GM18508 (cell line): Measurements from ENCODE around the gene AP5B1.

Source experiments
- ATAC-seq: cut with Tn5 transposase; IDR thresholded peaks from one replicate; pipeline ENCODE4 v1.9.1; 2021; ENCODE audit warnings: moderate number of reproducible peaks; ENCODE audit not compliant: insufficient read depth, unreplicated experiment

Gene AP5B1, protein sequence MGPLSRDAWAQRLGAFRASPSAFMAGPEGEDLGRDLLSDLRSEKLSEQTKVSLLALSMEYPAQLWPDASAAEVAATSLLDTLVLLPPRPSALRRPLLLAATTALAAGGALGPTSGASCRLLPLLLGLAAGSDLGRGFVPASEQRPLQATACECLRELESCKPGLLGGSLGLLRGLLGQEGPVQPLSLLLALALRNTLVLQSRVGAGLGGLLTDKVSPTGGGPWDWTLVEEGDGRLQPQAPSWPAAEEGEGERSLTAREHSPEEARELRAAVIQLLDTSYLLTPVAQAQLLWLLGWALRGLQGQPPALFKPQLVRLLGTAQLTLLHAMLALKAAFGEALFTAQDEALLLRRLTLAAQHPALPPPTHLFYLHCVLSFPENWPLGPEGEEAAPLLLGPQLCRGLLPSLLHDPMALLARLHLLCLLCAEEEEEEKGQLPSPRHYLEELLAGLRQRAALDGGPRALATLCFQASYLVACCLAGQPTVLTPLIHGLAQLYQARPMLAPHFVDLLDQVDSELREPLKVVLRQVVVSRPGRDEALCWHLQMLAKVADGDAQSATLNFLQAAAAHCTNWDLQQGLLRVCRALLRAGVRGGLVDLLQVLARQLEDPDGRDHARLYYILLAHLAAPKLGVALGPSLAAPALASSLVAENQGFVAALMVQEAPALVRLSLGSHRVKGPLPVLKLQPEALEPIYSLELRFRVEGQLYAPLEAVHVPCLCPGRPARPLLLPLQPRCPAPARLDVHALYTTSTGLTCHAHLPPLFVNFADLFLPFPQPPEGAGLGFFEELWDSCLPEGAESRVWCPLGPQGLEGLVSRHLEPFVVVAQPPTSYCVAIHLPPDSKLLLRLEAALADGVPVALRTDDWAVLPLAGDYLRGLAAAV

GRCh38 chr11:65780770-65781151 lies at the start of gene AP5B1:
Gene AP5B1 (minus strand): TSS chr11:65780976. CDS start chr11:65780591, 385 bp downstream.
- ATAC-seq, result no peak

DNA sequence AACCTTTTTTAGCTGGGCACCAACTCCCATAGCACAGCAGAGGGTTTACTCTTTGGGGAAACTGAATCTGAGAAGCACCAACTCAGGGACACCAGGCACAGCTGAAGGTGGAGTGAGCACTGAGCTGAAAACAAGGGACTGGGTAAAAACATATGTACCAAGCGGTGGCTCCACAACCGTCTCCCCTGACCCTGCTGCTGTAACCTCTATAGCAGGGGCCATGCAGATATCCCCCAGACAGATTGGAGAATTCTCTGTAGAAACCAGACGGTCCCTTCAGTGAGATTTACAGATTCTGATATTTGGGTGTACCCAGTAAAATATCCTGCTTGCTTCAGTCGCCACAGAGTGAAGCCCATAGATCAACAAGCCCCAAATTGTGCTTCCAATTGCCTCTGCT lies 48.7 kb upstream of the AP5B1 start:
- no peak for ATAC-seq

DNA sequence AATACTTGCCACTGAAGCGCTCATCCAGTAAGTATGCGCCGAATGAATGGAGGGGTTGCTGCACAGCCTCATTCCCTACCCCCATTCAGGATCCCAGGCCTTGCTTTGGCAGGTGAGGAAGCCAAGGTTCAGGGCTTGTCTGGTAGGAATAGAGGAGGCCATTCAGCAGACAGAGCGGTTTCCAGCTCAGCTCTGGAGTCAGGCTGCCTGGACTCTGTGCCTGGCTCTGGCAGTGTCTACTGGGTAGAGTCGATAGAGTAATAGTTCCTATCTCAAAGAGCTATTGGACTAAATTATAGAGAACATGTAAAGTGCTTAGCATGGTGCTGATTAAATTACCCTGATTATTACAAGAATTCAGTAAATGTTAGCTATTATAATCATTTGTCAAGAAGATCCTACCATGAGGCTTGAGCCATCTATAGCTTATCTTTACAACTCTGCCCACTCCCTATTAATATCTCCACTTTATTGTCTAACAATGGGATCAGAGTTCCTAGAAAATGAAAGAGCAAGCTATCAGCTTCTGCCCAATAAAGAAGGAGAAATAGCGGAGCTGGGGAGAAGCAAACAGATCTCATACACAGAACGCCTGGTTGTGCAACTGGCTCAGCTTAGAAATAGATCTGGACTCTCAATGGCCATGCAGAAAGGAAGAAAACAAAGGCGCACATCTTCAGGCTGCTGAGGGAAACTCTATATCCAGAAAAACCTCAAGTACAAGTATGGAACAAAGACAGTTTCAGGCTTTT lies 46.4 kb upstream of the AP5B1 start:
- no peak for ATAC-seq

GRCh38 chr11:65822776-65823528 lies 42.2 kb upstream of the AP5B1 start:
- no peak for ATAC-seq

DNA sequence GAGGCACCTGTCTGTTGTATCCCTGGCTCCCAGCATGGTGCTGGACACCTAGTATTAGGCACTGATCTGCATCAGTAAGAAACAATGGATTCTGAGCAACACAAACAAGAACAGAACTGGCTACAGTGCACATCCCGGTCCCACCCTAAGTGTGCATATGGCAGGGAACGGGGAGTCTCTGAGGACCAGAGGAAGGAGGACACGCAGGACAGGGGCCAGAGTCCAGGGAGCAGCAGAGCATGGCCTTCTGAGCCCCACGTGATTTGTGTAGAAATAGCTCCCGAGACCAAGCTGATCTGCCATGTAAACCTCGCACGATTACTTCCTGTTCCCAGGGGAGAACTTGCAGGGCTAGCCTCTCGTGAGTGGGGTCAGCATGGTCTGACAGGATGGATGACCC lies 40.3 kb upstream of the AP5B1 start:
- ATAC-seq, result no peak

GRCh38 chr11:65817835-65818680 lies 37.3 kb upstream of the AP5B1 start:
- peak; percentile 41 for ATAC-seq

DNA sequence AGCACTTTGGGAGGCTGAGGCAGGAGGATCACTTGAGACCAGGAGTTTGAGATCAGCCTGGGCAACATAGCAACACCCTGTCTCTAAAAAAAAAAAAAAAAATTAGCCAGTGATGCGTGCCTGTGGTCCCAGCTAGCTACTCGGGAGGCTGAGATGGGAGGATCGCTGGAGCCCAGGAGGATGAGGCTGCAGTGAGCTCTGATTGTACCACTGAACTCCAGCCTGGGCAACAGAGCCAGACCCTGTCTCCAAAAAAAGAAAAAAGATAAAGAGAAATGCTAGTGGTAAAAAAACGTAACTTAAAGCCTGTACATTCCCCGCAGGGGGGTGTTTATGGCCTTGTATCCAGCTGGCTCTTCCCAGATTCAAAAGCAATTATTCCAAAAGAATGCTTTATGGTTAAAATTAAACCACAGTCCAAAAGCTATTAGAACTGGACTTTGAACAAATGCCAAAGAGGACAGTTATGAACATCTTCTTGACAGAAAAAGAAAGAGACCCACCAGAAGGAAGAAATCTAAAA lies 36.6 kb upstream of the AP5B1 start:
- ATAC-seq, result no peak

- ATAC-seq, result no peak
Measured at GRCh38 chr11:65816696-65817095, 35.9 kb upstream of the AP5B1 start.

- ATAC-seq, result no peak
Measured at GRCh38 chr11:65814986-65815565, 34.3 kb upstream of the AP5B1 start.

GRCh38 chr11:65814131-65814985 lies 33.6 kb upstream of the AP5B1 start:
- no peak for ATAC-seq

DNA sequence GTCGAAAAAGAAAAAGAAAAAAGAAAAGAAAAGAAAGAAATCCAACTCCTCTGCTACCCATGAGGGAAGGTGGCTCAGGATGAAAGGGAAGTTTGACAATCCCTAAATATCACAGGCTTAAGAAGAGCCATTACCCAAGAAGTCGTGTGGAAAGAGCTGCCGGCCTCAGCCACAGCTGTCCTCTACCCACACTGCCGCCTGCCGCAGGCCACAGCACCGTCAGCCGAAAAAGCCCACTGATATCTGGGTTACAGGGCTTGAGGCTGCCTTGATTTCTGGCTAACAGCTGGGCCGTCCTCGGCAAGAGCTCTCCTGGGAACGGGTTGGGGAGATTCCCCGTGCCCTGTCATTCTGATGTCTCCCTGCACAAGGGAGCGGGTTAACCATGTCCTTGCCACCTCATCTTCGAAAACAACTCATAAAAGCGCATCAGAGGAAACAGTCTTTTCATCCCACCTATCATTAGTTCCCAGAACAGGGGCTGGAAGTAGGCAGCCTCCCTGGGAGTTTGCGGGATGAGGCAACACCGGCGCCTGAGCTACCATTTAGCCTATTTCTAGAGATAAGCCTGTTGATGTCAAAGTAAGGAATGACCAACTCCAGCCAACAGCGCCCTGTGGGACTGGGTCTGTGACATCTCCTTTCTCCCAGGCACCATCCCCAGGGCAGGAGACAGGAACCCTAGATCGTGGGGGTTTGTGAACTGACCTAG lies 31.1 kb upstream of the AP5B1 start:
- no peak for ATAC-seq

GRCh38 chr11:65810046-65810868 lies 29.5 kb upstream of the AP5B1 start:
- no peak for ATAC-seq

DNA sequence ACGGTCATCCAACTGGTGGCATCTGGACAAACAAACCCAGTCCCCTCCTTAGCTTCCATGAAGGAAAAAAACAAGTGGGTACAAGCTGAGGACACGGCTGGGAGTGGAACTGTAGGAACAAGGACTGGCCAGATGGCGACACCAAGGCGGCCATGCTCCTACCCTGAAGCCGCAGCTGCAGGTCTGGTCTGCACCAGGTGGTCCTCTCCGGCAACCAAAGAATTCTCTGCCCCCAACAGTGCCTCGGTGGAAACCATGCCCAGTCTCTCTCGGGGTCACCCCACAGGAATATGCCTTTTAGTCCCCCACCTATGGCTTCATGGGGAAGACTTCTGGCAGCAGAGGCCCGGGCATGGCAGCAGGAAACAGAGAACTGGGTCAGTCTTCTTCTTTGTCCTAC lies 28.7 kb upstream of the AP5B1 start:
- ATAC-seq, result no peak

GRCh38 chr11:65808744-65809341 lies 28.1 kb upstream of the AP5B1 start:
- ATAC-seq, result no peak

- no peak for ATAC-seq
Measured at GRCh38 chr11:65806979-65807378, 26.2 kb upstream of the AP5B1 start.
